IMR-90 (cell line): ENCODE measurements around the gene ZNF443. TPM values are rescaled to one million over a fixed set of nuclear protein-coding genes. Genes with fewer than 3 reads are reported as not detected.

Experiments
- ATAC-seq: fragments of 200-7000 bp; cut with Tn5 transposase; 2 replicates; pipeline ENCODE4 v1.9.1; 2020; ENCODE audit warnings: low read depth, mild to moderate bottlenecking, moderate library complexity
- BruUV-seq: library from RNA; stranded (reverse); fragments of 400-500 nt; replicated peaks from 2 replicates; lab custom pipeline; 2021; lab: Mats Ljungman, UMichigan
- CTCF ChIA-PET: fragments of 300-600 bp; formaldehyde crosslinking; extraction: SDS; loops from one replicate; lab custom pipeline; 2021; ENCODE audit warnings: antibody characterized with exemption; lab: Yijun Ruan, JAX
- POLR2A ChIA-PET: fragments of 300-600 bp; sonication (Branson Sonifier 250); formaldehyde crosslinking; loops from one replicate; lab custom pipeline; 2022; ENCODE audit warnings: antibody characterized with exemption; ENCODE audit not compliant: unreplicated experiment; lab: Charles Lee
- DNase-seq: peaks from one replicate; pipeline ENCODE4 v3.0.0; 2013
- H2AFZ ChIP-seq: replicated peaks from 2 replicates; pipeline ENCODE3; 2013; ENCODE audit warnings: low read length, mild to moderate bottlenecking; ENCODE audit not compliant: poor library complexity
- H2AK5ac ChIP-seq: 2 replicates; pipeline ENCODE4 v1.6.1; 2013; ENCODE audit warnings: low read depth, low read length, inconsistent platforms
- H2AK9ac ChIP-seq: replicated peaks from 2 replicates; pipeline ENCODE3; 2013; ENCODE audit warnings: mild to moderate bottlenecking, low read depth, low read length, moderate library complexity; ENCODE audit not compliant: poor library complexity
- H2BK120ac ChIP-seq: 2 replicates; pipeline ENCODE4 v1.6.1; 2013; ENCODE audit warnings: low read depth, low read length, inconsistent platforms
- H2BK15ac ChIP-seq: 3 replicates; pipeline ENCODE4 v1.6.1; 2013; ENCODE audit warnings: low read depth, low read length, inconsistent platforms
- H2BK20ac ChIP-seq: 2 replicates; pipeline ENCODE4 v1.6.1; 2013; ENCODE audit warnings: low read depth, mild to moderate bottlenecking, inconsistent platforms, low read length, moderate library complexity
- H2BK5ac ChIP-seq: 2 replicates; pipeline ENCODE4 v1.6.1; 2013; ENCODE audit warnings: mild to moderate bottlenecking, low read depth, low read length, inconsistent platforms; ENCODE audit not compliant: poor library complexity, severe bottlenecking
- H3K14ac ChIP-seq: replicated peaks from 2 replicates; pipeline ENCODE4 v1.6.1; 2013; ENCODE audit warnings: low read depth, low read length, inconsistent platforms
- H3K18ac ChIP-seq: 2 replicates; pipeline ENCODE4 v1.6.1; 2013; ENCODE audit warnings: low read depth, low read length, control low read depth
- H3K23ac ChIP-seq: 2 replicates; pipeline ENCODE4 v1.6.1; 2013; ENCODE audit warnings: low read depth, low read length, inconsistent platforms
- H3K27ac ChIP-seq: 2 replicates; pipeline ENCODE4 v1.5.1; 2013; ENCODE audit warnings: mild to moderate bottlenecking, control low read depth, low read length; ENCODE audit not compliant: insufficient read depth
- H3K27me3 ChIP-seq: 2 replicates; pipeline ENCODE4 v1.6.1; 2013; ENCODE audit warnings: low read length; ENCODE audit not compliant: control insufficient read depth, insufficient read depth
- H3K36me3 ChIP-seq: 2 replicates; pipeline ENCODE4 v1.6.1; 2013; ENCODE audit warnings: low read length, mixed read lengths; ENCODE audit not compliant: control insufficient read depth, insufficient read depth
- H3K4ac ChIP-seq: 2 replicates; pipeline ENCODE4 v1.6.1; 2013; ENCODE audit warnings: low read depth, low read length, inconsistent platforms
- H3K4me1 ChIP-seq: 2 replicates; pipeline ENCODE4 v1.6.1; 2013; ENCODE audit warnings: low read length, mixed read lengths; ENCODE audit not compliant: control insufficient read depth, insufficient read depth
- H3K4me2 ChIP-seq: 2 replicates; pipeline ENCODE4 v1.6.1; 2013; ENCODE audit warnings: low read depth, mild to moderate bottlenecking, control low read depth, low read length, moderate library complexity
- H3K4me3 ChIP-seq: 2 replicates; pipeline ENCODE4 v1.5.1; 2013; ENCODE audit warnings: low read depth, mild to moderate bottlenecking, control low read depth, low read length, moderate library complexity; ENCODE audit not compliant: insufficient read depth
- H3K56ac ChIP-seq: 2 replicates; pipeline ENCODE4 v1.6.1; 2013; ENCODE audit warnings: low read length, inconsistent platforms; ENCODE audit not compliant: insufficient read depth; ENCODE audit errors: extremely low read depth
- H3K79me1 ChIP-seq, 2 experiments: 2 replicates each; pipeline ENCODE4 v1.6.1; 2013; ENCODE audit warnings: low read length in 2 of 2, inconsistent platforms in 1 of 2, low read depth in 1 of 2
- H3K9ac ChIP-seq: 2 replicates; pipeline ENCODE4 v1.6.1; 2013; ENCODE audit warnings: low read depth, low read length, control low read depth
- H3K9me1 ChIP-seq: 2 replicates; pipeline ENCODE4 v1.6.1; 2013; ENCODE audit warnings: low read length, inconsistent platforms; ENCODE audit not compliant: insufficient read depth
- H3K9me3 ChIP-seq: 2 replicates; pipeline ENCODE4 v1.6.1; 2013; ENCODE audit warnings: low read length; ENCODE audit not compliant: control insufficient read depth, insufficient read depth
- H4K20me1 ChIP-seq: 2 replicates; pipeline ENCODE4 v1.6.1; 2013; ENCODE audit warnings: low read length, inconsistent platforms; ENCODE audit not compliant: insufficient read depth
- H4K5ac ChIP-seq: 2 replicates; pipeline ENCODE4 v1.6.1; 2013; ENCODE audit warnings: mild to moderate bottlenecking, low read depth, low read length, control low read depth
- H4K8ac ChIP-seq, 2 experiments: 2 replicates each; pipeline ENCODE4 v1.6.1; 2013; ENCODE audit warnings: low read depth in 2 of 2, low read length in 2 of 2, control low read depth in 1 of 2, inconsistent platforms in 1 of 2
- H4K91ac ChIP-seq: 2 replicates; pipeline ENCODE4 v1.6.1; 2013; ENCODE audit warnings: low read depth, low read length, inconsistent platforms; ENCODE audit not compliant: insufficient read depth
- BHLHE40 ChIP-seq: fragments of 150-350 bp; IDR thresholded peaks from 2 replicates; pipeline ENCODE4 v1.6.1; 2016; ENCODE audit warnings: mild to moderate bottlenecking, low read depth, low read length
- CEBPB ChIP-seq: IDR thresholded peaks from 2 replicates; pipeline ENCODE4 v1.6.1; 2012; ENCODE audit warnings: low read depth, low read length, improper control_type of control experiment
- CHD1 ChIP-seq: IDR thresholded peaks from 2 replicates; pipeline ENCODE4 v1.6.1; 2012; ENCODE audit warnings: low read depth, low read length, improper control_type of control experiment
- CTCF ChIP-seq: conservative IDR thresholded peaks from 2 replicates; pipeline ENCODE4 v1.5.1; 2012; ENCODE audit warnings: mild to moderate bottlenecking, low read depth, low read length, improper control_type of control experiment
- ELK1 ChIP-seq: fragments of 150-350 bp; IDR thresholded peaks from 2 replicates; pipeline ENCODE4 v1.6.1; 2016; ENCODE audit warnings: low read depth, mild to moderate bottlenecking, low read length, moderate library complexity, borderline replicate concordance
- FOS ChIP-seq: fragments of 150-350 bp; IDR thresholded peaks from 2 replicates; pipeline ENCODE4 v1.6.1; 2016; ENCODE audit warnings: low read depth, low read length
- MAFK ChIP-seq: IDR thresholded peaks from 2 replicates; pipeline ENCODE4 v1.6.1; 2012; ENCODE audit warnings: low read depth, low read length, improper control_type of control experiment
- MAZ ChIP-seq: IDR thresholded peaks from 2 replicates; pipeline ENCODE4 v1.6.1; 2012; ENCODE audit warnings: low read depth, mild to moderate bottlenecking, low read length, improper control_type of control experiment, moderate library complexity, borderline replicate concordance
- MXI1 ChIP-seq: IDR thresholded peaks from 2 replicates; pipeline ENCODE4 v1.6.1; 2012; ENCODE audit warnings: low read depth, mild to moderate bottlenecking, low read length, moderate library complexity, borderline replicate concordance
- NFE2L2 ChIP-seq: fragments of 150-350 bp; IDR thresholded peaks from 2 replicates; pipeline ENCODE4 v1.6.1; 2016; ENCODE audit warnings: low read depth, mild to moderate bottlenecking, low read length
- POLR2A ChIP-seq: IDR thresholded peaks from 2 replicates; pipeline ENCODE4 v1.6.1; 2012; ENCODE audit warnings: mild to moderate bottlenecking, low read depth, low read length
- RAD21 ChIP-seq: IDR thresholded peaks from 2 replicates; pipeline ENCODE4 v1.6.1; 2012; ENCODE audit warnings: low read length, improper control_type of control experiment
- RCOR1 ChIP-seq: IDR thresholded peaks from 2 replicates; pipeline ENCODE4 v1.6.1; 2012; ENCODE audit warnings: mild to moderate bottlenecking, low read length, improper control_type of control experiment; ENCODE audit not compliant: insufficient replicate concordance
- RFX5 ChIP-seq: IDR thresholded peaks from 2 replicates; pipeline ENCODE4 v1.8.0; 2012; ENCODE audit warnings: low read depth, mild to moderate bottlenecking, low read length, moderate library complexity
- SMC3 ChIP-seq: fragments of 150-350 bp; IDR thresholded peaks from 2 replicates; pipeline ENCODE4 v1.6.1; 2016; ENCODE audit warnings: low read depth, mild to moderate bottlenecking, antibody characterized with exemption, low read length, moderate library complexity
- USF2 ChIP-seq: fragments of 150-350 bp; IDR thresholded peaks from 2 replicates; pipeline ENCODE4 v1.6.1; 2017; ENCODE audit warnings: mild to moderate bottlenecking, antibody characterized with exemption, low read length, low read depth
- WGBS, 2 experiments: methylation state at CpG; one replicate each; pipeline versions ENCODE4 v1.1.5 to v1.1.7; 2013; ENCODE audit warnings: missing lambda C conversion rate in 2 of 2; ENCODE audit not compliant: insufficient read length in 1 of 2; ENCODE audit errors: extremely low coverage in 2 of 2; 5-methylcytosine and 5-hydroxymethylcytosine counted together
- dilution Hi-C: fragments of 300-500 bp; cut with HindIII; formaldehyde crosslinking; loops from one replicate; pipeline ENCODE4 v1.14.3; 2018; ENCODE audit warnings: low sequenced_read_pairs; ENCODE audit not compliant: unreplicated experiment
- in situ Hi-C: fragments of 300-500 bp; cut with MboI; formaldehyde crosslinking; loops from 3 replicates; pipeline ENCODE4 v1.14.3; 2019; ENCODE audit warnings: low sequenced_read_pairs, inconsistent platforms, mixed read lengths
- intact Hi-C: fragments of 100-400 bp; cut with micrococcal nuclease; formaldehyde crosslinking; loops from 2 replicates; pipeline ENCODE4 v1.10.0; 2022
- polyA plus RNA-seq, 3 experiments: library from polyadenylated mRNA; depleted of rRNA; stranded (reverse); fragments of >200 nt; gene quantifications; 2 replicates each; pipeline ENCODE4 v1.2.3, GENCODE V29; 2012; ENCODE audit warnings: low replicate concordance in 1 of 3
- total RNA-seq: library from RNA; depleted of rRNA; stranded (reverse); fragments of >200 nt; gene quantifications from 2 replicates; pipeline ENCODE4 v1.2.3, GENCODE V29; 2012

The ZNF443 gene
- total and polyA plus RNA-seq, 2 of the 4 experiments (the other 2 are of a cell fraction) = 0.79 to 3.2 TPM

DNA sequence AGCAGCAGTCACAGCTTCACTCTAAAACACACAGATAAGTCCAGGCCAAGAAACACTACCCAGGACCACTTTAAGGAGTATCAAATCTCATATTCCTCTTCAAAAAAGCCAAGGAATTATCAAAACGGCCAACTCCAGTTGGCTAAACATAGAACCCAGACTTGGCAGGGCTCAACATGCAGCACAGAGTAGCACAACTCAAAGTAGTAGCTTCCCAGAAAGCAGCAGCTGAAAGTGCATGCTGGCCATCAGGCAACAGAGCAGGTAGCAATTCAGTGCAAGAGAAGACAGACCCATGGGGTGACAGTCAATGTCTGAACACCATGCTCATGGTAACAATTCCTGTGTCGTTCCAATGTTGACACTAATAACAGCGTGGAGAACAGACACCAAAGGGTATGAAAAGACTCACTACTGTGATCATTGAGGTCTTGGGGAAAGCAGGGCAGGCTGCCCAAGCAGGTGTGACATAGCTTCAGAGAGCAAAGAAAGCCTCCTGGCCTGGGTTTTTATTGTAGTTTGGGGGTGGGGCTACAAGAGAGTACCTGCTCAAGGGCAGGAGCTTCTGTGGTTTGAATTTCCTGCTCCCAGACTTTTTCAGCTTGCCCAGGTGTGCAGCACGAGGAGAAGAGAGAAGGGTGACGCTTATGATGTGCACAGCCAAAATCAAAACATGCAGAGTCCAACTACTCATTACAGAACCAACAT lies 37.6 kb upstream of the ZNF443 start:
- Histone ChIP-seq H3K14ac (no peak overlapping the region), H2BK20ac (no peak overlapping the region), H4K20me1 (no peaks in the 10 kb centered on the region; the same call in 1 of the 2 replicates), H3K27me3 (no peaks in the 10 kb centered on the region), H2AK9ac (no peak overlapping the region), H2AK5ac (no peak overlapping the region), H3K79me1 (peaks cover 26 to 29% of the 10 kb centered on the region in 2 experiments), H4K8ac (no peak overlapping the region), H3K18ac (no peak overlapping the region), H3K4ac (no peak overlapping the region), H3K56ac (no peak overlapping the region), H3K9me1 (0 out of 2 replicates have a peak, but pooled peaks cover 4% of the 10 kb centered on the region), H3K4me1 (peaks cover 6% of the 10 kb centered on the region), H3K23ac (no peak overlapping the region), H3K36me3 (peaks cover 5% of the 10 kb centered on the region), H4K91ac (no peak overlapping the region), H3K9me3 (peaks cover 8% of the 10 kb centered on the region), H3K27ac (no peak overlapping the region), H2BK15ac (no peak overlapping the region), H4K5ac (no peak overlapping the region), H3K4me2 (no peak overlapping the region), H2BK5ac (no peak overlapping the region), H3K9ac (no peak overlapping the region), H3K4me3 (no peak overlapping the region), H2BK120ac (no peak overlapping the region), H2AFZ (no peak overlapping the region)
- DNase-seq = no peak
- intact Hi-C loops (no loop called here), dilution Hi-C loops (no loop called here), in situ Hi-C loops (no loop called here)
- POLR2A ChIA-PET = no interaction called here
- CTCF ChIA-PET = no interaction called here
- no peak for TF ChIP-seq CHD1
- TF ChIP-seq POLR2A = no peak
- TF ChIP-seq MAZ = no peak
- no peak for TF ChIP-seq CEBPB
- TF ChIP-seq RFX5 = no peak
- no peak for TF ChIP-seq FOS
- no peak for TF ChIP-seq CTCF
- no peak for TF ChIP-seq SMC3
- TF ChIP-seq RAD21 = no peak
- no peak for TF ChIP-seq BHLHE40
- no peak for TF ChIP-seq MXI1
- TF ChIP-seq MAFK = no peak
- TF ChIP-seq ELK1 = no peak
- TF ChIP-seq NFE2L2 = no peak
- no peak for TF ChIP-seq RCOR1
- TF ChIP-seq USF2 = no peak
- no peak for ATAC-seq
- 72% methylated on average over 2 of the region's 5 CpGs; no CpG with 5 or more reads in 1 of the 2 experiments for WGBS, 2 experiments
- BruUV-seq = no TSS peak
